Hepatocyte (in vitro differentiated cells): ENCODE results near the gene RABGAP1L.

Source experiments
- EZH2 ChIP-seq: fragments of 200-600 bp; sonication (generic); IDR thresholded peaks from 2 replicates; pipeline ENCODE4 v1.6.1; 2016; ENCODE audit warnings: antibody characterized with exemption, mild to moderate bottlenecking, borderline replicate concordance
- EZH2phosphoT487 ChIP-seq: fragments of 200-600 bp; sonication (generic); IDR thresholded peaks from one replicate; pipeline ENCODE4 v1.6.1; 2018; ENCODE audit warnings: antibody characterized with exemption, mild to moderate bottlenecking, low read depth, moderate library complexity; ENCODE audit not compliant: unreplicated experiment, severe bottlenecking
- TF ChIP-seq, protein P1 (sequence below): fragments of 200-600 bp; sonication (generic); IDR thresholded peaks from 2 replicates; pipeline ENCODE4 v1.5.1; 2016; ENCODE audit warnings: antibody characterized with exemption, mild to moderate bottlenecking; ENCODE audit not compliant: poor library complexity

DNA sequence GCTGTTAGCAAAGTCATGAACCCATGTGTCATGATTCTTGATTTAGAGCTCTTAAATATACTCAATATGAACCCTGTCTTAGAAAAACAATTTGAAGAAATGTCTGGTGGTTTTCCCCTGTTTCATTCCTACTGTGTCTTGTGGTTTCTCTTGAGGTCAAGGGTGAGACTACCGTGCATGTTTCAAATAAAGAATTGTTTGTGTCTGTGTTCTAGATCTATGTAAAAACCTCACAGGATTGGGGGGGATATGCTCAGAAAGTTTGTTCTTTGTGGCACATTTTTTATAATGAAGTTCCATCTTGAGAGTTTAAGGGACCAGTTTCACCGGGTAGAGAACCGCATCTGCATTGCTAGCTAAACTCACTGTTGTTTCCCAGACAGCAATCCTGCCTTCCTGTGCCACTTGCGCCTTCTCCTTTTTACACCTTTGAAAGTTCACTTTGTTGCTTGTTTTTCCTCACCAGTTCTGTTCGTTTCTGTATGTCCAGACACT lies 809.5 kb downstream of the RABGAP1L start:
- TF ChIP-seq, protein P1, sequence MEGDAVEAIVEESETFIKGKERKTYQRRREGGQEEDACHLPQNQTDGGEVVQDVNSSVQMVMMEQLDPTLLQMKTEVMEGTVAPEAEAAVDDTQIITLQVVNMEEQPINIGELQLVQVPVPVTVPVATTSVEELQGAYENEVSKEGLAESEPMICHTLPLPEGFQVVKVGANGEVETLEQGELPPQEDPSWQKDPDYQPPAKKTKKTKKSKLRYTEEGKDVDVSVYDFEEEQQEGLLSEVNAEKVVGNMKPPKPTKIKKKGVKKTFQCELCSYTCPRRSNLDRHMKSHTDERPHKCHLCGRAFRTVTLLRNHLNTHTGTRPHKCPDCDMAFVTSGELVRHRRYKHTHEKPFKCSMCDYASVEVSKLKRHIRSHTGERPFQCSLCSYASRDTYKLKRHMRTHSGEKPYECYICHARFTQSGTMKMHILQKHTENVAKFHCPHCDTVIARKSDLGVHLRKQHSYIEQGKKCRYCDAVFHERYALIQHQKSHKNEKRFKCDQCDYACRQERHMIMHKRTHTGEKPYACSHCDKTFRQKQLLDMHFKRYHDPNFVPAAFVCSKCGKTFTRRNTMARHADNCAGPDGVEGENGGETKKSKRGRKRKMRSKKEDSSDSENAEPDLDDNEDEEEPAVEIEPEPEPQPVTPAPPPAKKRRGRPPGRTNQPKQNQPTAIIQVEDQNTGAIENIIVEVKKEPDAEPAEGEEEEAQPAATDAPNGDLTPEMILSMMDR: no peak
- TF ChIP-seq EZH2 (no peak), EZH2phosphoT487 (no peak)
